ENCODE data around the gene UBLCP1.

GRCh38 chr5:159243385-159243784 is 19.7 kb upstream of the UBLCP1 start:
- TF ChIP-seq POLR2AphosphoS5 (IDR thresholded peaks at IDR 0.05; ENCODE audit: insufficient read depth in 1 of 2, low read depth in 1 of 2) (no peak), POLR2A (IDR thresholded peaks at IDR 0.05) (no peak)

Data from vagina (tissue), 2 donors.